Neural cell (in vitro differentiated cells): Measurements from ENCODE around the gene ABL2. TPM values are rescaled to one million over a fixed set of nuclear protein-coding genes. Genes with fewer than 3 reads are reported as not detected.

Experiments
- H2AFZ ChIP-seq: fragments of 200-600, 300-800 bp; sonication (generic), shearing (Covaris generic); 2 replicates; pipeline ENCODE4 v1.6.0; 2014; ENCODE audit warnings: low read depth, mild to moderate bottlenecking, antibody characterized with exemption, low read length, moderate library complexity
- H3F3A ChIP-seq: fragments of 200-600 bp; shearing (Covaris generic); 2 replicates; pipeline ENCODE4 v1.6.1; 2016; ENCODE audit warnings: mild to moderate bottlenecking, moderate library complexity, mixed read lengths, antibody characterized with exemption, low read length; ENCODE audit not compliant: insufficient read depth, poor library complexity, severe bottlenecking
- H3K27ac ChIP-seq: fragments of 200-600, 300-800 bp; sonication (generic), shearing (Covaris generic); 2 replicates; pipeline ENCODE4 v1.5.1; 2014; ENCODE audit warnings: mild to moderate bottlenecking, low read length, moderate library complexity
- H3K27me3 ChIP-seq: fragments of 300-800, 200-600 bp; sonication (generic), shearing (Covaris generic); 2 replicates; pipeline ENCODE4 v1.6.0; 2014; ENCODE audit warnings: mild to moderate bottlenecking, low read depth, low read length, moderate library complexity; ENCODE audit not compliant: insufficient read depth
- H3K36me3 ChIP-seq: fragments of 300-800, 200-600 bp; sonication (generic), shearing (Covaris generic); 2 replicates; pipeline ENCODE4 v1.5.1; 2014; ENCODE audit warnings: mild to moderate bottlenecking, antibody characterized with exemption, low read length, moderate library complexity; ENCODE audit not compliant: insufficient read depth
- H3K4me2 ChIP-seq: fragments of 300-800, 200-600 bp; sonication (generic), shearing (Covaris generic); 2 replicates; pipeline ENCODE4 v1.6.0; 2014; ENCODE audit warnings: mild to moderate bottlenecking, low read length
- H3K4me3 ChIP-seq: fragments of 300-800, 200-600 bp; sonication (generic), shearing (Covaris generic); 2 replicates; pipeline ENCODE4 v1.5.1; 2014; ENCODE audit warnings: mild to moderate bottlenecking, low read length, moderate library complexity
- H3K79me2 ChIP-seq: fragments of 200-600 bp; shearing (Covaris generic); replicated peaks from 2 replicates; pipeline ENCODE4 v1.6.0; 2014; ENCODE audit warnings: mild to moderate bottlenecking, low read length, moderate library complexity; ENCODE audit not compliant: insufficient read depth
- H3K9ac ChIP-seq: fragments of 300-800, 200-600 bp; sonication (generic), shearing (Covaris generic); 2 replicates; pipeline ENCODE4 v1.6.1; 2016; ENCODE audit warnings: mild to moderate bottlenecking, low read length, mixed read lengths
- H3K9me2 ChIP-seq: fragments of 200-600 bp; shearing (Covaris generic); 2 replicates; pipeline ENCODE4 v1.6.1; 2016; ENCODE audit warnings: mild to moderate bottlenecking, low read length, mixed read lengths; ENCODE audit not compliant: insufficient read depth
- H3K9me3 ChIP-seq: fragments of 200-600, 300-800 bp; sonication (generic), shearing (Covaris generic); 2 replicates; pipeline ENCODE4 v1.6.1; 2016; ENCODE audit warnings: mild to moderate bottlenecking, mixed run types, low read length, moderate library complexity, mixed read lengths
- H4K20me1 ChIP-seq: fragments of 200-600 bp; shearing (Covaris generic); 2 replicates; pipeline ENCODE4 v1.6.1; 2016; ENCODE audit warnings: mild to moderate bottlenecking, mixed run types; ENCODE audit not compliant: insufficient read depth
- EP300 ChIP-seq: fragments of 450-650 bp; conservative IDR thresholded peaks from 2 replicates; pipeline ENCODE4 v1.6.1; 2014; ENCODE audit warnings: antibody characterized with exemption, mild to moderate bottlenecking, moderate library complexity; ENCODE audit not compliant: poor library complexity, severe bottlenecking
- EZH2 ChIP-seq: fragments of 200-600, 300-800 bp; shearing (Covaris generic), sonication (generic); IDR thresholded peaks from 2 replicates; pipeline ENCODE4 v1.6.1; 2014; ENCODE audit warnings: antibody characterized with exemption, low read length, borderline replicate concordance, mild to moderate bottlenecking; ENCODE audit not compliant: insufficient read depth, poor library complexity, severe bottlenecking
- MXI1 ChIP-seq: fragments of 450-650 bp; conservative IDR thresholded peaks from 2 replicates; pipeline ENCODE4 v1.6.1; 2014; ENCODE audit warnings: antibody characterized with exemption, mild to moderate bottlenecking; ENCODE audit not compliant: poor library complexity, severe bottlenecking
- POLR2AphosphoS5 ChIP-seq: IDR thresholded peaks from 2 replicates; pipeline ENCODE4 v1.6.1; 2012
- RAD21 ChIP-seq: fragments of 450-650 bp; conservative IDR thresholded peaks from 2 replicates; pipeline ENCODE4 v1.6.1; 2014; ENCODE audit warnings: antibody characterized with exemption, mild to moderate bottlenecking, moderate library complexity
- SMC3 ChIP-seq: fragments of 450-650 bp; conservative IDR thresholded peaks from 2 replicates; pipeline ENCODE4 v1.6.1; 2014; ENCODE audit warnings: antibody characterized with exemption, mild to moderate bottlenecking, moderate library complexity; ENCODE audit not compliant: poor library complexity
- TAF1 ChIP-seq: IDR thresholded peaks from 2 replicates; pipeline ENCODE4 v1.6.1; 2012; ENCODE audit warnings: low read depth
- polyA plus RNA-seq: library from polyadenylated mRNA; depleted of rRNA; stranded (reverse); fragments of >200 nt; gene quantifications from 2 replicates; pipeline ENCODE4 v1.2.3, GENCODE V29; 2014
- TF ChIP-seq, protein P1 (sequence below): fragments of 450-650 bp; IDR thresholded peaks from 2 replicates; pipeline ENCODE4 v1.5.1; 2014; ENCODE audit warnings: antibody characterized with exemption, mild to moderate bottlenecking, moderate library complexity; ENCODE audit not compliant: poor library complexity, severe bottlenecking
- TF ChIP-seq, protein P2 (sequence below): IDR thresholded peaks from 2 replicates; pipeline ENCODE4 v1.6.1; 2012; ENCODE audit warnings: borderline replicate concordance

Gene ABL2
- polyA plus RNA-seq, 1 donor from 2014 or later: 9.8 TPM

DNA sequence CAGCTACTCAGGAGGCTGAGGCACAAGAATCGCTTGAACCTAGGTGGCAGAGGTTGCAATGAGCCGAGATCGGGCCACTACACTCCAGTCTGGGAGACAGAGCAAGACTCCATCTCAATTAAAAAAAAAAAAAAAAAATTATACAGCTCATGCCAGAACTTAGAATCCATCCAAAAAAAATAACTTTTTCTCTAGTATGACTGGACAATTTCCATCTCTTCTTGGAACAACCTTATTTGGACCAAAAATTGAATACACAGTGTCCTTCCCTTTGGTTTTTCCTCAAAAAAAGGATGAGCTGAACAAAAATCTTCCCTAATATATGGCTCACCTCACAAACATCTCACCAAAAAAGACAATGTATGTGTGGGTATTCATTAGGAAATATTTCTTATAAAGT lies 73.9 kb downstream of the ABL2 start:
- no peak overlapping the region for H3K4me2 ChIP-seq
- no peak overlapping the region for H2AFZ ChIP-seq
- no peaks in the 10 kb centered on the region for H3K36me3 ChIP-seq
- no peak overlapping the region for H3K9ac ChIP-seq
- TF ChIP-seq, protein P1, sequence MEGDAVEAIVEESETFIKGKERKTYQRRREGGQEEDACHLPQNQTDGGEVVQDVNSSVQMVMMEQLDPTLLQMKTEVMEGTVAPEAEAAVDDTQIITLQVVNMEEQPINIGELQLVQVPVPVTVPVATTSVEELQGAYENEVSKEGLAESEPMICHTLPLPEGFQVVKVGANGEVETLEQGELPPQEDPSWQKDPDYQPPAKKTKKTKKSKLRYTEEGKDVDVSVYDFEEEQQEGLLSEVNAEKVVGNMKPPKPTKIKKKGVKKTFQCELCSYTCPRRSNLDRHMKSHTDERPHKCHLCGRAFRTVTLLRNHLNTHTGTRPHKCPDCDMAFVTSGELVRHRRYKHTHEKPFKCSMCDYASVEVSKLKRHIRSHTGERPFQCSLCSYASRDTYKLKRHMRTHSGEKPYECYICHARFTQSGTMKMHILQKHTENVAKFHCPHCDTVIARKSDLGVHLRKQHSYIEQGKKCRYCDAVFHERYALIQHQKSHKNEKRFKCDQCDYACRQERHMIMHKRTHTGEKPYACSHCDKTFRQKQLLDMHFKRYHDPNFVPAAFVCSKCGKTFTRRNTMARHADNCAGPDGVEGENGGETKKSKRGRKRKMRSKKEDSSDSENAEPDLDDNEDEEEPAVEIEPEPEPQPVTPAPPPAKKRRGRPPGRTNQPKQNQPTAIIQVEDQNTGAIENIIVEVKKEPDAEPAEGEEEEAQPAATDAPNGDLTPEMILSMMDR: no peak
- TF ChIP-seq EP300: no peak
- H3F3A ChIP-seq: no peaks in the 10 kb centered on the region
- H3K9me2 ChIP-seq: no peaks in the 10 kb centered on the region
- H3K4me3 ChIP-seq: no peak overlapping the region
- no peaks in the 10 kb centered on the region for H3K27me3 ChIP-seq
- H4K20me1 ChIP-seq: no peaks in the 10 kb centered on the region
- H3K9me3 ChIP-seq: no peaks in the 10 kb centered on the region
- H3K27ac ChIP-seq: no peak overlapping the region
- H3K79me2 ChIP-seq: peaks cover 2% of the 10 kb centered on the region

DNA sequence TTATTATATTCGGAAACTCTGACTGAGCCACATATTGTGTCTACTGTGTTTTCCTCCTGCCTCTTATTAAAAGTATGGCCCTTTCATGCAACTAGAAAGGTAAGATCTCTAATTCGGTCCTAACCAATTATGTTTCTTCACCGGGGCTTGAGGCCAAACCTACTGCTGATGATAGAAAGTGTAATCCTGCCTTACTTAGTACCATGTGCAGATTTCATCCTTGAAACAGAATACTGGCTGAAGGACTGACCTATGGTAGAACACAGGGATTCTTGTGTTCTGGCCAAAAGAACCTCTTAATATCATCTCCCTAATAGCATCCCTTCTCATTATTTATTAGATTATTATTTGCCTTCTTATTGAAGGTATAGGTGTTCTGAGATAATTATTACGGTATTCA lies 75.0 kb downstream of the ABL2 start:
- Histone ChIP-seq H3K9ac (no peak overlapping the region), H3K36me3 (no peaks in the 10 kb centered on the region), H2AFZ (no peak overlapping the region), H3F3A (no peaks in the 10 kb centered on the region), H3K79me2 (no peaks in the 10 kb centered on the region), H4K20me1 (no peaks in the 10 kb centered on the region), H3K4me3 (no peak overlapping the region), H3K4me2 (no peak overlapping the region), H3K9me2 (no peaks in the 10 kb centered on the region), H3K27ac (no peak overlapping the region), H3K9me3 (no peaks in the 10 kb centered on the region), H3K27me3 (no peaks in the 10 kb centered on the region)
- TF ChIP-seq TAF1 (no peak), RAD21 (no peak)

DNA sequence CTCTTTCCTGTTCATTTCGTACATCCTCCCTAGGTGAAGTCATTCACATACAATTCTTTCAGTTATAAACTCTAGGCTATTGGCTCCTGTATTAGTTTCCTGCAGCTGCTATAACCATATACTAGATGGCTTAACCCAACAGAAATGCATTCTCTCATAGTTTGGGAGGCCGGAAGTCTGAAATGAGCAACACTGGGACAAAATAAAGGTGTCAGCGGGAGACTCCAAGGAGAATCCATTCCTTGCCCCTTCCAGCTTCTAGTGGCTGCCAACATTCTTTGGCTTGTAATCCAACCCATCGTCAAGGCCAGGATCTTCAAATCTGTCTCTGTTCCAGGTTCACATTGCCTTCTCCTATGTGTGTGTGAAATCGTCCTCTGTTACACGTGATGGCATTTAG lies 76.3 kb downstream of the ABL2 start:
- TF ChIP-seq, protein P2, sequence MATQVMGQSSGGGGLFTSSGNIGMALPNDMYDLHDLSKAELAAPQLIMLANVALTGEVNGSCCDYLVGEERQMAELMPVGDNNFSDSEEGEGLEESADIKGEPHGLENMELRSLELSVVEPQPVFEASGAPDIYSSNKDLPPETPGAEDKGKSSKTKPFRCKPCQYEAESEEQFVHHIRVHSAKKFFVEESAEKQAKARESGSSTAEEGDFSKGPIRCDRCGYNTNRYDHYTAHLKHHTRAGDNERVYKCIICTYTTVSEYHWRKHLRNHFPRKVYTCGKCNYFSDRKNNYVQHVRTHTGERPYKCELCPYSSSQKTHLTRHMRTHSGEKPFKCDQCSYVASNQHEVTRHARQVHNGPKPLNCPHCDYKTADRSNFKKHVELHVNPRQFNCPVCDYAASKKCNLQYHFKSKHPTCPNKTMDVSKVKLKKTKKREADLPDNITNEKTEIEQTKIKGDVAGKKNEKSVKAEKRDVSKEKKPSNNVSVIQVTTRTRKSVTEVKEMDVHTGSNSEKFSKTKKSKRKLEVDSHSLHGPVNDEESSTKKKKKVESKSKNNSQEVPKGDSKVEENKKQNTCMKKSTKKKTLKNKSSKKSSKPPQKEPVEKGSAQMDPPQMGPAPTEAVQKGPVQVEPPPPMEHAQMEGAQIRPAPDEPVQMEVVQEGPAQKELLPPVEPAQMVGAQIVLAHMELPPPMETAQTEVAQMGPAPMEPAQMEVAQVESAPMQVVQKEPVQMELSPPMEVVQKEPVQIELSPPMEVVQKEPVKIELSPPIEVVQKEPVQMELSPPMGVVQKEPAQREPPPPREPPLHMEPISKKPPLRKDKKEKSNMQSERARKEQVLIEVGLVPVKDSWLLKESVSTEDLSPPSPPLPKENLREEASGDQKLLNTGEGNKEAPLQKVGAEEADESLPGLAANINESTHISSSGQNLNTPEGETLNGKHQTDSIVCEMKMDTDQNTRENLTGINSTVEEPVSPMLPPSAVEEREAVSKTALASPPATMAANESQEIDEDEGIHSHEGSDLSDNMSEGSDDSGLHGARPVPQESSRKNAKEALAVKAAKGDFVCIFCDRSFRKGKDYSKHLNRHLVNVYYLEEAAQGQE: no peak
- TF ChIP-seq EP300: no peak
- no peak for TF ChIP-seq TAF1
- no peak for TF ChIP-seq POLR2AphosphoS5
- no peak for TF ChIP-seq MXI1
- no peak for TF ChIP-seq SMC3
- TF ChIP-seq RAD21: no peak
- TF ChIP-seq, protein P1: no peak
- no peak for TF ChIP-seq EZH2
- no peak overlapping the region for H3K4me3 ChIP-seq

More for the DNA sequence above, 76.3 kb downstream of the ABL2 start:
- Histone ChIP-seq H3K9ac (no peak overlapping the region), H2AFZ (no peak overlapping the region), H3F3A (no peaks in the 10 kb centered on the region), H3K9me3 (no peaks in the 10 kb centered on the region), H3K79me2 (no peaks in the 10 kb centered on the region), H3K36me3 (no peaks in the 10 kb centered on the region), H3K4me2 (no peak overlapping the region), H3K9me2 (no peaks in the 10 kb centered on the region), H3K27me3 (no peaks in the 10 kb centered on the region), H4K20me1 (no peaks in the 10 kb centered on the region), H3K27ac (no peak overlapping the region)
